Measurements from ENCODE around the gene SDCCAG8. TPM values are rescaled to one million over a fixed set of nuclear protein-coding genes. Genes with fewer than 3 reads are reported as not detected.

The SDCCAG8 gene
- total RNA-seq, 1 donor from 2014 or later = 24.5 TPM

DNA sequence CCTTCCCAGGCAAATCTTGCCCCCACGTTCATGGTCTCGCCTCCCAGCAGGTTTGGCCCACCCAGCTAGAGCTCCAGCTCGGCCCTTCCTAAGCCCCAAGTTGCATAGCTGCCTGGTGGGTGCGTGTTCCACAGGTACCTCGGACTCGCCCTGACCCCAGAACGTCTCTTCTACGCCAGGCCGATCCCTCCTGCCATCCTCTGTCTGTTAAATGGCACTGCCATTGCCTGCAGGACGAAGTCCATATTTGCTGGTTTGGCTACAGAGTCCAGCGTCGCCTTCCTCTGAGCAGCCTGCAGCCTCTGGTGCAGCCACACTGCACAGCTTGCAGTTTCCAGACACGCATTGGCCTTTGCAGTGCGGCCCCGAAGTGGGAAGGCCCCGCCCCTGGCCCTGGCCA lies 228.1 kb downstream of the SDCCAG8 start:
- H3K27me3 ChIP-seq (ENCODE audit: insufficient read depth, low read length) = no peaks in the 10 kb centered on the region
- peaks cover 8% of the 10 kb centered on the region for H3K4me1 Mint-ChIP-seq (ENCODE audit: low read depth, unreplicated experiment)
- no peak overlapping the region for H3K9ac ChIP-seq (ENCODE audit: low read length)
- no peak for TF ChIP-seq EZH2 (IDR thresholded peaks at IDR 0.05; ENCODE audit: insufficient read depth, low read length)
- no peak for TF ChIP-seq CTCF (IDR thresholded peaks at IDR 0.05; ENCODE audit: insufficient read depth, low read depth, low read length)
- peaks cover 5% of the 10 kb centered on the region for H3K36me3 Mint-ChIP-seq (ENCODE audit: low read depth, unreplicated experiment)
- DNase-seq (ENCODE audit: low read depth) (no peak), FAIRE-seq (no peak)
- H3K36me3 ChIP-seq (ENCODE audit: insufficient read depth, low read length) = no peaks in the 10 kb centered on the region
- H3K4me3 ChIP-seq (ENCODE audit: insufficient read depth, low read depth, low read length) = no peak overlapping the region
- H3K4me3 Mint-ChIP-seq (ENCODE audit: unreplicated experiment) = peak overlapping the region; percentile 75
- H2AFZ ChIP-seq (ENCODE audit: low read depth, low read length) = no peak overlapping the region
- H3K27ac Mint-ChIP-seq (ENCODE audit: unreplicated experiment) = no peak overlapping the region
- peaks cover 2% of the 10 kb centered on the region for H3K9me3 Mint-ChIP-seq (ENCODE audit: unreplicated experiment)
- H3K4me1 ChIP-seq (ENCODE audit: insufficient read depth, low read length) = peaks cover 11% of the 10 kb centered on the region
- H3K27ac ChIP-seq (ENCODE audit: low read depth, low read length) = no peak overlapping the region
- no peaks in the 10 kb centered on the region for H3K9me3 ChIP-seq (ENCODE audit: insufficient read depth, low read depth, low read length)
- H3K79me2 ChIP-seq (ENCODE audit: insufficient read depth, low read length) = no peaks in the 10 kb centered on the region
- H3K4me2 ChIP-seq (ENCODE audit: low read length) = peak overlapping the region; percentile 90
- H3K27me3 Mint-ChIP-seq (ENCODE audit: low read depth, unreplicated experiment) = no peaks in the 10 kb centered on the region
- no peaks in the 10 kb centered on the region for H4K20me1 ChIP-seq (ENCODE audit: insufficient read depth, low read length)

DNA sequence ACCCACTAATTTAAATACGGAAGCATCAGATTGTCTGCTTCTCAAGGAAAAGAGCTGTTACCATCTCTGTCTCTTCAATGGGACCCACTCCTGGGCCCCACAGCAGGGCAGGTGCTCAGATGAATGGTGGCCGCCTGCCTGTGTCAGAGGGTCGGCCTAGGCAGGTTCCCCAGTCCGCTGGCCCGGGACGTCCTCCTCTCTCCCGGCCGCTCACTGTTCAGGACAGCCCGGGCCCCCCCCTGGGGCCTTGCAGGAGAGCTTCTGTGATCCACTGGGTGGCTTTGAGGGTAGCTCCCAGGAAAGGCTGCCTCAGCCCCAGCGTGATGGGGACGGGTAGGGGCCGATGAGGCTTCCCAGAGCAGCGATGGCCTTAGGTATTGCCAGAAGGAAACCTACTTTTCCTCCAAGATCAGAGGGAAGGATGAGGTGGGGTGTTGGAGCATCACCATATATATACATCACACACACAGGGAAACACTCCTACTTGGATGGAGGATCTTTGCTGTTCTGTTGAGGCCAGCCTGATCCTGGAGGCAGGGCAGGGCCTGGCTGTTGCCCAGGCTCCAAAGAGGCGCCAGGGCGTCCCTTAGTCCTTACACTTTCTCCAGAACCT lies 231.3 kb downstream of the SDCCAG8 start:
- Histone ChIP-seq H3K4me2 (ENCODE audit: low read length) (no peak overlapping the region), H4K20me1 (ENCODE audit: insufficient read depth, low read length) (peaks cover 3% of the 10 kb centered on the region), H3K79me2 (ENCODE audit: insufficient read depth, low read length) (no peaks in the 10 kb centered on the region), H2AFZ (ENCODE audit: low read depth, low read length) (no peak overlapping the region), H3K4me1 (ENCODE audit: insufficient read depth, low read length) (peaks cover 13% of the 10 kb centered on the region), H3K27me3 (ENCODE audit: insufficient read depth, low read length) (no peaks in the 10 kb centered on the region), H3K9me3 (ENCODE audit: insufficient read depth, low read depth, low read length) (no peaks in the 10 kb centered on the region), H3K36me3 (ENCODE audit: insufficient read depth, low read length) (peaks cover 2% of the 10 kb centered on the region), H3K4me3 (ENCODE audit: insufficient read depth, low read depth, low read length) (no peak overlapping the region), H3K27ac (ENCODE audit: low read depth, low read length) (no peak overlapping the region), H3K9ac (ENCODE audit: low read length) (no peak overlapping the region)
- Mint-ChIP-seq H3K27me3 (ENCODE audit: low read depth, unreplicated experiment) (no peaks in the 10 kb centered on the region), H3K4me1 (ENCODE audit: low read depth, unreplicated experiment) (peaks cover under 1% of the 10 kb centered on the region), H3K27ac (ENCODE audit: unreplicated experiment) (no peak overlapping the region), H3K9me3 (ENCODE audit: unreplicated experiment) (no peaks in the 10 kb centered on the region), H3K4me3 (ENCODE audit: unreplicated experiment) (no peak overlapping the region), H3K36me3 (ENCODE audit: low read depth, unreplicated experiment) (peaks cover 5% of the 10 kb centered on the region)
- no peak for DNase-seq (ENCODE audit: low read depth)
- no peak for FAIRE-seq
- TF ChIP-seq CTCF (IDR thresholded peaks at IDR 0.05; ENCODE audit: insufficient read depth, low read depth, low read length) (no peak), EZH2 (IDR thresholded peaks at IDR 0.05; ENCODE audit: insufficient read depth, low read length) (no peak)

DNA sequence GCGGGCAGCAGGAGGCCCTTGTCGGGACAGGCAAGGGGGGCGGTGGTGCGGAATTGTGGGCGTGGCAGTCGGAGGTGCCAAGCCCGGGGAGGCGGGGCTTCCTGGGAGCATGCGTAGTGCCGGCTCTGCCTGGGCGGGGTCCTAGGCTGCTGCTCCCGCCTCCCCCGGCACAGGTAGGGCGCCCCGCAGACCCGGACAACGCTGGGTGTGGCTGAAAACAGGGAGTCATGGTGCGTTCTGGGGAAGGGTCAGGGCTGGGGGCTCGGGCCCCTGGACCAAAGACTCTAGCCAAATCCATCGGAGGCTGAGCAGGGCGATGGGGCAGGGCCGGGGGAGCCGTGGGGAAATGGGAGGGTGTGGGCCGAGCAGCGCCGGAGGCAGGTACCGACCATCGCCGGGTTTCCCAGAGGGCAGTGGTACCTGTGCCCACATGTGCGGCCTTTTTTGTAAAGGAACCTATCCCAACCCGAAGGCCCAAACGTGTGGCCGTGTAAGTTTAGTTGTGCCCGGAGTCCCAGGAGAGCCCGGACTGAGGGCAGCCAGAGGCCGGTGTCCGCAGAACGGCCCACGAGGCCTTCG lies 231.9 kb downstream of the SDCCAG8 start:
- no peak overlapping the region for H3K4me3 ChIP-seq (ENCODE audit: insufficient read depth, low read depth, low read length)
- H3K27ac ChIP-seq (ENCODE audit: low read depth, low read length) = no peak overlapping the region

More for the DNA sequence above, 231.9 kb downstream of the SDCCAG8 start:
- TF ChIP-seq EZH2 (IDR thresholded peaks at IDR 0.05; ENCODE audit: insufficient read depth, low read length) = no peak
- no peak overlapping the region for H3K4me3 Mint-ChIP-seq (ENCODE audit: unreplicated experiment)
- H3K9me3 ChIP-seq (ENCODE audit: insufficient read depth, low read depth, low read length) = no peaks in the 10 kb centered on the region
- no peaks in the 10 kb centered on the region for H3K4me1 Mint-ChIP-seq (ENCODE audit: low read depth, unreplicated experiment)
- no peak overlapping the region for H2AFZ ChIP-seq (ENCODE audit: low read depth, low read length)
- H3K9me3 Mint-ChIP-seq (ENCODE audit: unreplicated experiment) = no peaks in the 10 kb centered on the region
- H3K36me3 ChIP-seq (ENCODE audit: insufficient read depth, low read length) = peaks cover 2% of the 10 kb centered on the region
- DNase-seq (ENCODE audit: low read depth) (no peak), FAIRE-seq (no peak)
- H3K4me1 ChIP-seq (ENCODE audit: insufficient read depth, low read length) = peaks cover 7% of the 10 kb centered on the region
- H4K20me1 ChIP-seq (ENCODE audit: insufficient read depth, low read length) = peaks cover 3% of the 10 kb centered on the region
- H3K9ac ChIP-seq (ENCODE audit: low read length) = no peak overlapping the region
- H3K4me2 ChIP-seq (ENCODE audit: low read length) = no peak overlapping the region
- peaks cover 5% of the 10 kb centered on the region for H3K36me3 Mint-ChIP-seq (ENCODE audit: low read depth, unreplicated experiment)
- H3K27ac Mint-ChIP-seq (ENCODE audit: unreplicated experiment) = no peak overlapping the region
- H3K79me2 ChIP-seq (ENCODE audit: insufficient read depth, low read length) = no peaks in the 10 kb centered on the region
- no peaks in the 10 kb centered on the region for H3K27me3 Mint-ChIP-seq (ENCODE audit: low read depth, unreplicated experiment)
- no peaks in the 10 kb centered on the region for H3K27me3 ChIP-seq (ENCODE audit: insufficient read depth, low read length)

Measured in astrocyte (in vitro differentiated cells and primary cell).